ENCODE results near the gene ITGB7.
"Not testable (repeated sequence)": the region's sequence is repeated elsewhere in the genome, so short reads cannot be mapped to it uniquely, and the experiment has no call there.

Gene ITGB7

DNA sequence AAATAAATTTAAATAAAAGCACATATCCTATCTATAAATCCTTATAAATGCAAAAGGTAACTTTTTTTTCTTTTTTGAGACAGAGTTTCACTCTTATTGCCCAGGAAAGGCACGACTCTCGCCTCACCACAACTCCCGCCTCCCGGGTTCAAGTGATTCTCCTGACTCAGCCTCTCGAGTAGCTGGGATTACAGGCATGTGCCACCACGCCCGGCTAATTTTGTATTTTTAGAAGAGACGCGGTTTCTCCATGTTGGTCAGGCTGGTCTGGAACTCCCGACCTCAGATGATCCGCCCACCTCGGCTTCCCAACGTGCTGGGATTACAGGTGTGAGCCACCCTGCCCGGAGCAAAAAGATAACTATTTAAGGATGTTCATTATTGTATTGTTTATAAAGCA is 28.2 kb downstream of the ITGB7 start:
- not testable (repeated sequence) for DNase-seq (ENCODE audit: low spot score)

DNA sequence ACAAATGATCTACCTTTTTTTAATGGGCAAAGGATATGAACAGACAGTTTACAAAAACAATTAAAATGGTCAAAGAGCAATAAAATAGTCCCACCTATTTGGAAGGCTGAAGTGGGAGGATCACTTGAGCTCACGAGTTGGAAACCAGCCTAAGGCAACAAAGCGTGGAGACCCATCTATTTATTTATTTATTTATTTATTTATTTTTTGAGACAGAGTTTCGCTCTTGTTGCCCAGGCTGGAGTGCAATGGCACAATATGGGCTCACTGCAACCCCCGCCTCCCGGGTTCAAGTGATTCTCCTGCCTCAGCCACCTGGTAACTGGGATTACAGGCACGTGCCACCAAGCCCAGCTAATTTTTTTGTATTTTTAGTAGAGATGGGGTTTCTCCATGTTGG is 29.6 kb downstream of the ITGB7 start:
- DNase-seq (ENCODE audit: low spot score): not testable (repeated sequence)

DNA sequence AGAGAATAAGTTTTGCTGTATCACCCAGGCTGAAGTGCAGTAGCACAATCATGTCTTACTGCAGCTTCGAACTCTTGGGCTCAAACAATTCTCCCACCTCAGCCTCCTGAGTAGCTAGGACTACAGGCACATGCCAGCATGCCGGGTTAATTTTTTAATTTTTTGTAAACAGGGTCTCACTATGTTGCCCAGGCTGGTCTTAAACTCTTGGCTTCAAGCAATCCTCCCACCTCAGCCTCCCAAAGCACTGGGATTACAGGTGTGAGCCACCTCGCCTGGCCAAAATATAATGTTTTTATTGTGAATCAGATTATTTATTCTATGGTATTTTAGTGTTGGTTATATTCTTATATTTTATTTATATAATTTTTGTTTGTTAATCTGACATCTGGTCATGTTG is 30.3 kb downstream of the ITGB7 start:
- no peak for DNase-seq (ENCODE audit: low spot score)

DNA sequence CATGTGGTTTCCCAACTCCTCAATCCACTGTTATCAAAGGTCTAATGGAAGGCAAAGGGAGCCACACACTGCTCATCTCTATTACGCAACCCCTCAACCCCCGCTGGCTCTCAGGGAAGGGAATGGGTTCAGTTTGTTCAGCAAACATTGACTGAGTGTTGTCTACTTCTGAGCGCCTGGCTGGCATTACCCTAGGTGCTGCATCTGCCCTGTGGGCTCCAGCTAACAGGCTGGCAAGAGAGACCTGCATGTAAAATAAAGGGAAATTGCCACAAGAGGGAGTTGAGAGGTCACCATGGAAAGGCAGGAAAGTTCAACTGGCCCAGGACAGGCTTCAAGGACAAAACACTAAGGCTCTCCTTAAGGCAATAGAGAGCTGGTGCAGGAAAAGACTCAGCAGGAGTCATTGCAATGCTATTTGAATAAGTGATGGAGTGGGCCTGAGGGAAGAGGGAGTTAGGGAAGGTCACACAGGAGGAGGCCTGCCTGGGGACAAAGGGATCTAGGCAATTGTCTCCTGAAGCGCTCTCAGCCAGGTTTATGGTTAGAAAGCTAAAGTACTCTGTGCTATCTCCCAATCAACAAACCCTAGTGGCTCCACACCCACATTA is 32.1 kb downstream of the ITGB7 start:
- DNase-seq (ENCODE audit: low spot score): peak; percentile 57

DNA sequence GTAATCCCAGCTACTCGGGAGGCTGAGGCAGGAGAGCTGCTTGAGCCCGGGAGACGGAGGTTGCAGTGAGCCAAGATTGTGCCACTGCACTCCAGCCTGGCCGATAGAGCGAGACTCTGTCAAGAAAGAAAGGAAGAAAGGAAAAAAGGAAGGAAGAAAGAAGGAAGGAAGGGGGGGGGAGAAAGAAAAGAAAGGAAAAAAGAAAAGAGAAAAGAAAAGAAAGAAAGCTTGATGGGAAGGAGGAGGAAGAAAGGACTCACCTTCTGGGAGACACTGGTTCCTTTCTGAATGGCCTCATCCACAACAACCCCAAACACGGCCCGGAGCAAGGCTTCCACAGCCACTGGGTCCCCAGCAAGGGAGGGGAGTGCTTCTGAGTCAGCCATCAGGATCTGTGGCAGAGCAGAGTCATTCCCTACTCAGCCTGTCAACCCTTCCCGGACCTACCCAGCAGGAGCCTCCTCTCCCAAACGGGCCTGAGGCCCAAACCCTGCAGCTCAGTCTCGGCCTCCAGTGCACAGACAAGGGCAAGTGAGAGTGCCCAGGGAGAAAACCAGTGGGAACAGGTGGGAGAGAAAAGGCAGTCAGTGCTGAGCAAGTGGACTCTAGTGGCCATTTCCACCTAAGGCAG is 33.9 kb downstream of the ITGB7 start:
- DNase-seq (ENCODE audit: low spot score): peak; percentile 21

DNA sequence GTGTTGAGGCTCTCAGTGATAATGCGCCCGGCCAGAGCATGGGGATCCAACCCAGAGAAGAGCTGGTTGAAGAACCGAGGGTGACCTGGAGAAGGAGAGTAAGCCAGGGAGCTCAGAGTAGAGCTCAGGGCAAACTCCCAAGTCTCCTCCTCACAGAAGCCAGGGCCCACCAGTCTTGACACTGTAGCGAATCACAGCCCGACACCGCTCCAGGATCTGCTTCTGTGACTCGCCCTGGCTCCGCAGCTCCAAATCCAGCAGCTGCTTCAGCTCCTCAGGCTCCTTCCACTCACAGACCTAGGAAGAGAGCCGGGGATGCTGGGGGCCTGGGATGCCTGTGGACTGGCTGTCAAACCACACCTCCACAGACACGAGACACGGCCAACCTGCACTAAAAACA is 34.7 kb downstream of the ITGB7 start:
- DNase-seq (ENCODE audit: low spot score): no peak

DNA sequence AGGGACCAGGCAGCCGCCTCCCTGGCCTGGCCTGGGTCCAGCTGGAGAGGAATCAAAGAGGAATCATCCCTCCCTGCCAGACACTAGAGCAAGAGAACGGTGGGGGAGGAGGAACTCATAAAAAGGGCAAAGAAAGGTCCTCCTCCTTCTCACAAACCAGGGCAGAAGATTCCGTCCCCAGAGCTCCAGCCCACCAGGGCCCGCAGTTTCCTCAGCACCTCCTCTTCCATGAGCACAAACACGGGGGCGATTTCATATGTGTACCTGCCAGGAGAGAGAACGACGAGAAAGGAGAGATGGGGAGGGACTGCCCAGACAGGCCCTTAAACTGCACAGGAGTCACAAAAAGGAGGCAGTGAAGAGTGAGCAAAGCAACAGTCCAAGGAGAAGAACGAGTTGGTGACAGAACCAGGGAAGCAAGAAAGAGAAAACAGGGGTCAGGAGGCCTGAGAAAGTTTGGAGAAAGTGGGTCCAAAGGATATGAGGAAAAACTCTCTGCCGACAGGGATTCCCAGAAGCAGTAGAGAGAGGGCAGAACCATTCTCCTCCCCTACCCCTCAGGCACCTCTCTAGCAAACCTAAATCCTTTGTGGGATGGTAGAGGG is 35.2 kb downstream of the ITGB7 start:
- peak; percentile 19 for DNase-seq (ENCODE audit: low spot score)

DNA sequence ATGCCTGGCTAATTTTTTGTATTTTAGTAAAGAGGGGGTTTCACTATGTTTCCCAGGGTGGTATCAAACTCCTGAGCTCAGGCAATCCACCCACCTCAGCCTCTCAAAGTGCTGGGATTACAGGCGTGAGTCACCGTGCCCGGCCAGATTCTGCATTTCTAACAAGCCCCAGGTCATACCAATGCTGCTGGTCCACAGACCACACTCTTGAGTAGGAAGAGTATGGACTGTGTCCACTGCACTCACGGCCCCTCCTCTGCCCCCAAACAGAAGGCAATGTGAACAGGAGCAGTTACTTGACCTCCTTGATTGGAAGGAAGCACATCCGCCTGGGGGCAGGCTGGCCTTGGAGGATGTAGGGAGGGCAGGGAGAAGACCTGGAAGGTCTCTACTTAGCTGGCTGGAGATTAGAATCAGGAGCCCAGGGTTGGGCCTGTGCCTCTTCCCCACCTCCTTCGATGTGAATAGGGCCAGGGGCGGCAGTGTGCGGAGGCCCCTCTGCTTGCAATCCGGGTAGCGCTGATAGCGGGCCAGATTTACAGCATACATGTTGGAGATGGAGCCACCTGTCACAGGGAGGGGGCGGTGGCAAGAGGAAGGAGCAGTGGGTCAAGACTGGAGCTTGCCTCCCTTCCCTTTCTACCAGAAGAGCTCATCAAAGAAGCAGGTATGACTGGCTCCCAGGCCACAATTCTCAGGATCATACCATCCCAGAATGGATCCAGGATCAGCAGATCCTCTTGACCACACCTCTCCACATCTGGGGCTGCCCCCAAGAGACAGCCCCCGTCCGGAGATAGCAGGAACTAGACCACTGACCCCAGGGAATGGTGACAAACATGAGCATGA is 36.0 kb downstream of the ITGB7 start:
- DNase-seq (ENCODE audit: low spot score): no peak

DNA sequence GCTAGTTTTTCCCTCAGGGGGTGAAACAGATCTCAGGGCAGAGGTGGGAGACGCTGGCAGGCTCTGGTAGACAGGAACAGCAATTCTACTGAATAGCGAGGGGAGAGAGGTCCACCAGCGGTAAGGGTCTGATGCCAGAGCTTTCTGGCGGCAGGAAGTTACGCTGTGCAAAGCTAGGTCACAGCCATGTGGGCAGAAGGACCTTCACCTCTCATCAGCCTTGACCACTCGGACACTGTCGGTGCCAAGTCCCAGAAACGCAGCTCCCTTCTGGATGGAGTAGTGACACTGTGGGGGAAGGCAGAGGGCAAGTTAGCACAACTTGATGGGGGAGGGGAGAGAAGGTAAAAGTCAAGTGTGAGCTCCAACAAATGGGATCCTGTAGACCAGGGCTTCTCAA is 36.8 kb downstream of the ITGB7 start:
- DNase-seq (ENCODE audit: low spot score): no peak

DNA sequence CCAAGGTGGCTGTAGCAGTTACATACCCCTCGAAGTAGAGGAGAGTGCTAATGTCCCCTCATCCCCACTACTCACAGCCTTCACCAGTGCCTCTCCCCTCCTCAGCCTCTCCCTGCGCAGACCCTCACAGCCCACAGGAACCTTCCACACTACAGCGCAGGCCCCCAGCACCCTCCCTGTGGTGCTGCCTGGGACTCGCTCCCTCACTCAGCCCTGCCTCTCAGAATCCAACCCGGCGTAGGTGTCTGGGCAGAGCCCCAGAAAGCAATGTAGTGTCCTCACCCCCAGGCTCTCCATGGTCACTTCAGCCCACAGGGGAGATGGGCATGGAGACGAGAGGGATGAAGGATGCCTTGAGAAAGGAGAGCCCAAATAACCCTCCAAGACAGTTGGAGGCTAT is 37.4 kb downstream of the ITGB7 start:
- DNase-seq (ENCODE audit: low spot score): no peak

DNA sequence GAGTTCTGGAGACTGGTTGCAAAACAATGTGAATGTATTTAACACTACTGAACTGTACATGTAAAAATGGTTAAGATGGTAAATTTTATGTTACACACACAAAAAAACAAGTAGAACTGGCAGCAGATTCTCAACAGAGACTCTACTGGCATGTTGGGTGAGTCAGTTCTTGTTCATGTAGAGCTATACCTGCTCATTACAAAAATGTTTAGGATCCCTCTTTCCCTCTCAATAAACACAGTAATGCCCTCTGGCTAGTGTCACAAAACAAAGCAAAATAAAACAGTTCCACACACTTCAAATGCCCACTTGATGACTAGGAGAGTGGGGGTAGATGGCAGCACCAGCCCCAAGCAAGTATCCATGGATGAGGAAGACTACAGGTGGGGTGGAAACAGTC is 40.2 kb downstream of the ITGB7 start:
- DNase-seq (ENCODE audit: low spot score): no peak

DNA sequence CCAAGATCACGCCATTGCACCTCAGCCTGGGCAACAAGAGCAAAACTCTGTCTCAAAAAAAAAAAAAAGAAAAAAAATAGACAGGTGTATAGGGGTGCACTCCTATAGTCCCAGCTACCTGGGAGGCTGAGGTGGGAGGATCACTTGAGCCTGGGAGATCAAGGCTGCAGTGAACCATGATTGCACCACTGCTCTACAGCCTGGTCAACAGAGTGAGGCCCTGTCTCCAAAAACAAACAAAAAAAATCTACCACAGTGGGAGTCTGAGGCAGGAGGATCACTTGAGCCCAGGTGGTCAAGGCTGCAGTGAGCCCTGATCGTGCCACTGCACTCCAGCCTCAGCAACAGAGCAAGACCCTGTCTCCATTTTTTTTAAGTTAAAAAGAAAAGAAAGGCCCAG is 44.0 kb downstream of the ITGB7 start:
- DNase-seq (ENCODE audit: low spot score): not testable (repeated sequence)

DNA sequence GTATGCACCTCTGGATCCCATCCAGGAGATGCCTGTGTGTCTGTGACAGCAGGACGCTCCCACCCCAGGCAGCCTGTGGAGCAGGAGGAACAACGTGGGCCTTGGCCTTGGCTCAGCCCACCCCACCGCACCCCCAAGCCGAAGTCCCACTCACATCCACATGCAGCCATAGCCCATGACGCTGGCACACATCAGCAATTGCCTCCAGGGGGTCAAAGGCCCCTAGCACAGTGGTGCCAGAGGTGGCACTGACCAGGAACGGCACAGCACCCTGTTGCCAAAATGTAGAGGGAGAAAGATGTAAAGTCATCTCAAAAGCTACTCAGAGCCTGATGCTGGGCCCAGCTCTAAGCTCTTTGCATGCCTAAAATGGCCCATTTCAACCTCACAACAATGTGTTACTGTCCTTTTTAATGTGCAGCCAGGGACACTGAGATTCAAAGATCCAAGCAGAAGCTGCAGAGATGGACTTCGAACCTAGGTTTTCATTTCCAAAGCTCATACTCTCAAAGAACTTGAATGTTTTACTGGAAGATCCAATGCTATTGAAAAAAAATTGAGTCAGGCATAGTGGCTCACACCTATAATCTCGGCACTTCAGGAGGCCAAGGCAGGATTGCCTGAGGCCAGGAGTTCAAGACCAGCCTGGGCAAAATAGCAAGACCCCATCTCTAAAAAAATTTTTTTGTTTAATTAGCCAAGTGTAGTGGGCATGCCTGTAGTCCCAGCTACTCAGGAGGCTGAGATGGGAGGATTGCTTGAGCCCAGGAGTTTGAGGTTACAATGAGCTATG is 45.7 kb downstream of the ITGB7 start:
- DNase-seq (ENCODE audit: low spot score): no peak

DNA sequence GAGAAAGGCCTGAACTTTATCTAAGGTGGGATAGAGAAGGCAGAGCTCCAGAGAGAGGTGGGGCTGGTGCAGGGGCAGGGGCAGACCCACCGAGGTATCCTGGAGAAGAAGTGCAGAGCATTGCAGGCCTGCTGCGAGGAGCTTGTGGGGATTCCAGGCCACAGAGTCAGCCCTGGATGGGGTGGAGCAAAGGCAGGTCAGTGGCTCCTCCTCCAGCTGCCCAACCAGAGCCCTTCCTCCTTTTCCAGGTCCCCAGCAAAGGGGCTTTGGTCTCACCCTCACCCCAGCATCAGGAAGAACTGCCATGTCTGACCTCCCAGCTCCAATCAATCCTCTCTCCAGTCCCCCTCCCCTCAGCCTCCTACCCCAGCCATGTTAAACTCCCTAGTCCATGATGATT is 46.4 kb downstream of the ITGB7 start:
- DNase-seq (ENCODE audit: low spot score): no peak

DNA sequence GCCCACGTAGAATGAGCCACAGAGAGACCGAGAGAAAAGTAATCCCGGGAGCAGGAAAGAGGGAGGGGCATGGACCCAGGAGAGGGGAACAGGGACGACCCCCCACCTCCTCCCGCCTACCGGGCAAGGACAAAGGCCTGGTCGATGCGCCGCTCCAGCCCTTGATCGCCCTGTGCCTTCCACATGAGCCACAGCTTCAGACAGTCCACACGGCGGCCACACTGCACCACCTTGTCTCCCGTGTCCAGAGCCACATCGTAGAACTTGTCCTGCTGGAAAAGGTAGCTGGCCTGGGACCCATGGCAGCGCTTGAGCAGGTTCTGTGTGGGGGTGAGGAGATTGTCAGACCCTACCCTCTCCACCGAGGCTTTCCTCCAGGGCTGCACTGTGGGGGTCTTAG is 47.1 kb downstream of the ITGB7 start:
- DNase-seq (ENCODE audit: low spot score): no peak

DNA sequence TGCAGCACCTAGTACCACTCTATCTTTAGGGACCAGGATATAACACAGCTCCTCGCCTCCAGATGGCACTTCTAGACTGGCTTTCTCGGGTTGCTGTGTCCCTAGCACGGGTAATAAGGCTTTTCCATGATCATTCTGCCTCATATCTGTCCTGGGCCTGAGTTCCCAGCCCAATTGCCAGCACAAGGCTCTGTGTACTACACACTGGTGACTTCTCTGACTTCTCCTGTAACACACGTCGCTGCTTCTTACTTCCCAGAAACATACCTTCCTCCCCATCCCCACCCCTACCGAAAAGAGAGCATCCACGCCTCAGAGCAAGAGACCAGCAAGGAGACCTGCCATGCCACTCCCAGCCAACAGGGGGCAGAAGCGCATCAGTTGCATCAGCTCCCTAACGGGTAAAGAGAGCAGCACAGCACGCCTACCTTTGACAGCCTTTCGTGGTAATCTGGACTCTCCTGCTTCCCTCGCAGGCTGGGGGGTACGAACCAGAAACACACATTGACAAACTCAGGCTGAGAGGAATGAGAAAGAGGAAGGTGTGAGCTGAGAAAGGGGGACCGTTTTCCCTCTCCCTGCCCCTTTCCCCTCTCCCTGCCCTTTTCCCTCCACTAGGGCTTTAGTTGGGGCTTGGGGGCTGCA is 47.7 kb downstream of the ITGB7 start:
- peak; percentile 74 for DNase-seq (ENCODE audit: low spot score)

DNA sequence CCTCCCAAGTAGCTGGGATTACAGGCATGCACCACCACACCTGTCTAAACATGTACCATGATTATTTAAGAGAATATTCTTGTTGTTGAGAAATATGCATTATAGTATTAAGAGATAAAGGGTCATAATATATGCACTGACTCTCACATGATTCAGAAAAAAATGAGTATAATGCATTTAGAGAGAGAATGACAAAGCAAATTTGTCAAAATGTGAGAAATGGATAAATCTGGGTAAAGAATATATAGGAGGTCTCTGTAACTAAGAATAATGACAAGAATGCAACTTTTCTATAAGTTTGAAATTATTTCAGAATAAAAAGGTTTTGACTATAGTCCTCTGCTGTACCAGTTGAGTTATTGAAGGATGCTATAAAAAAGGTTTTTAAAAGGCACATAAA is 54.7 kb downstream of the ITGB7 start:
- DNase-seq (ENCODE audit: low spot score): no peak

DNA sequence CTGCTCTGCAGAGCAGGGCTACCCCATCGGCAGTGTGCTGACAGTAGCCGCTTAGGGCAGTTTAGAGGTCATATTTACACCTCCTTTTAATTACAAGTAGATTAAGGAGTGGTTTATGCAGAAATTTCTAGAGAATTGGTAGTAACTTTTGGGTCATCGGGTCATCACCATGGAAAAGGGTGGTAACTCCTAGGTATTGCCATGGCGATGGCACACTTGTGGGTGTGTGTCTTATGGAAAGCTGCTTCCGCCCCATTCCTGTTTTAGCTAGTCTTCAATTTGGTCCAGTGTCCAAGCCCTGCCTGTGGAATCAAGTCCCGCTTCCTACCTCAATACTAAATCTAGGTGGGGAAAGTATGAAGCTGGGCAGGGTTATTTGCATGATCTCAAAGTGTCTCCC is 56.0 kb downstream of the ITGB7 start:
- no peak for DNase-seq (ENCODE audit: low spot score)

DNA sequence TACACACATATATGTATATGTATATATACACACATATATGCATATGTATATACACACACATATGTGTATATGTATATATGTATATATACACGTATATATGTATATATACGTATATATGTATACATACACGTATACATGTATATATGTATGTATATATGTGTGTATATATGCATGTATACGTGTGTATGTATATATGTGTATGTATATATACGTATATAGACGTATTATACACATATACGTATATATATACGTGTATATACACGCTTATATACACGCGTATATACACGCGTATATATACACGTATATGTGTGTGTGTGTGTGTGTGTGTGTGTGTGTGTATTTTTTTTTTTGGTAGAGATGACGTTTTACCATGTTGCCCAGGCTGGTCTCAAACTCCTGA is 59.4 kb downstream of the ITGB7 start:
- DNase-seq (ENCODE audit: low spot score): no peak

DNA sequence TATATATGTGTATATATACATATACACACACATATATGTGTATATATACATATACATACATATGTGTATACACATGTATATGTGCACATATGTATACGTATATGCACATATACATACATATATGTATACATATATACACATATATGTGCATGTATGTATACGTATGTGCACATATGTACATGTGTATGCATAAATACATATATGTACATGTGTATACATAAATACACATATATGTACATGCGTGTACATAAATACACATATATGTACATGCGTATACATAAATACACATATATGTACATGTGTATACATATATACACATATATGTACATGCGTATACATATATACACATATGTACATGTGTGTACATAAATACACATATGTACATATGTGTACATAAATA is 59.9 kb downstream of the ITGB7 start:
- DNase-seq (ENCODE audit: low spot score): no peak

DNA sequence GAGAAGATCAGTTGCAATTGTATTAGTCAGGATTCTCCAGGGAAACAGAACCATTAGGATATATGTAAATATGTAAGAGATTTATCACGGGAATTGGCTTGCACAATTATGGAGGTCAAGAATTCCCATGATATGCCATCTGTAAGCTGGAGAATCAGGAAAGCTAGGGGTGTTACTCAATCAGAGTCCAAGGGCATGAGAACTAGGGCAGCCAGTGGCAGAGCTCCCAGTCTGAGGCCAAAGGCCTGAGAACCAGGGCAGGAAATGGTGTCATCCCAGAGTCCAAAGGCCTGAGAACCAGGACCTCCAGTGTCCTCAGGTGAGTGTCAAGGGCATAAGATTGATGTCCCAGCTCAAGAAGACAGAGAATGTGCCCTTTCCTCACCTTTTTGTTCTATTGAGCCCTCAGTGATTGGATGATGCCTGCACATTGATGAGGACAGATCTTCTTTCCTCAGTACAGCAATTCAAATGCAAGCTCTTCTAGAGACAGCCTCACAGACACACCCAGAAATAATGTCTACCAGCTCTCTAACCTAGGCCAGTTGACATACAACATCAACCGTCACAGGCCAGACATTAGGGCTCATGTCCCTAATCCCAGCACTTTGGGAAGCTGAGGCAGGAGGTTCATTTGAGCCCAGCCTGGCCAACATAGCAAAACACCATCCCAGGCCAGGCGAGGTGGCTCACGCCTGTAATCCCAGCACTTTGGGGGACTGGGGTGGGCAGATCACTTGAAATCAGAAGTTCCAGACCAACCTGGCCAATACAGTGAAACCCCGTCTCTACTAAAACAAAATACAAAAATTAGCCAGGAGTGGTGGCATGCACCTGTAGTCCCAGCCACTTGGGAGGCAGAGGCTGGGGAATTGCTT is 61.4 kb downstream of the ITGB7 start:
- no peak for DNase-seq (ENCODE audit: low spot score)
